Measurements from ENCODE around the gene ZFY. TPM values are rescaled to one million over a fixed set of nuclear protein-coding genes. Genes with fewer than 3 reads are reported as not detected.

Gene ZFY
- total and polyA plus RNA-seq, 10 of the 15 experiments (the other 5 are each of a cell fraction or from before 2014, with no cell fraction given): not detected

- SMC1A ChIA-PET (ENCODE audit: uncharacterized antibody, unreplicated experiment): no interaction called here
- POLR2A ChIA-PET: no interaction called here
- in situ Hi-C loops (cut with MboI): no loop called here
- Histone ChIP-seq H4K20me1 (ENCODE audit: control insufficient read depth, insufficient read depth) (no peaks in the 10 kb centered on the region), H3K27me3 (replicated peaks in 1 of 2; ENCODE audit: control insufficient read depth in 2 of 2, insufficient read depth in 2 of 2, low read length in 1 of 2) (no peaks in the 10 kb centered on the region), H3K4me2 (ENCODE audit: control insufficient read depth, insufficient read depth) (no peak overlapping the region), H3K4me3 (no peak overlapping the region), H3K9me3 (replicated peaks; ENCODE audit: control insufficient read depth, insufficient read depth, low read length) (no peaks in the 10 kb centered on the region), H3K27ac (ENCODE audit: control insufficient read depth, insufficient read depth) (no peak overlapping the region), H3K4me1 (ENCODE audit: control insufficient read depth, insufficient read depth, low read length) (no peaks in the 10 kb centered on the region), H2AFZ (ENCODE audit: control insufficient read depth, low read depth, low read length) (no peak overlapping the region), H3K36me3 (ENCODE audit: control insufficient read depth in 2 of 2, insufficient read depth in 2 of 2, low read length in 1 of 2) (no peaks in the 10 kb centered on the region), H3K9ac (ENCODE audit: control insufficient read depth, insufficient read depth, low read length) (no peak overlapping the region), H3K79me2 (ENCODE audit: control insufficient read depth, insufficient read depth, low read length) (no peaks in the 10 kb centered on the region)
- DNase-seq (ENCODE audit: low read depth, low spot score): no peak
- RAD21 ChIA-PET (ENCODE audit: unreplicated experiment): no interaction called here
- intact Hi-C loops (cut with micrococcal nuclease; ENCODE audit: unreplicated experiment): no loop called here
- BruUV-seq (replicated peaks): no TSS peak
- no CpG with 5 or more reads among the region's 3 CpGs for WGBS (ENCODE audit: insufficient coverage, insufficient replicate concordance, low lambda C conversion rate, missing lambda C conversion rate)
- no peak for ATAC-seq
- CTCF ChIA-PET: no interaction called here
- no peak for FAIRE-seq
- no peak for TF ChIP-seq HSF1 (IDR thresholded peaks at IDR 0.05; ENCODE audit: low read depth, low read length)
- no peak for TF ChIP-seq BMI1 (IDR thresholded peaks at IDR 0.05; ENCODE audit: borderline replicate concordance)
- TF ChIP-seq ATF2 (IDR thresholded peaks at IDR 0.05; ENCODE audit: low read length): no peak
- no peak for TF ChIP-seq RUNX3 (IDR thresholded peaks at IDR 0.05; ENCODE audit: low read length)
- TF ChIP-seq CBX5 (IDR thresholded peaks at IDR 0.05; ENCODE audit: low read depth): no peak
- TF ChIP-seq RCOR1 (conservative IDR thresholded peaks at IDR 0.05; ENCODE audit: low read depth, low read length): no peak
- TF ChIP-seq IKZF1 (conservative IDR thresholded peaks at IDR 0.05): no peak
Measured at GRCh38 chrY:3003516-3003830, 68.3 kb downstream of the ZFY start.
